Heart right ventricle (tissue), 16 donors: ENCODE measurements around the gene CD48. TPM values are rescaled to one million over a fixed set of nuclear protein-coding genes. Genes with fewer than 3 reads are reported as not detected.
"Not testable (repeated sequence)": the region's sequence is repeated elsewhere in the genome, so short reads cannot be mapped to it uniquely, and the experiment has no call there.

Source experiments
- ATAC-seq, 8 donors: fragments of 200-7000 bp; cut with Tn5 transposase; one replicate each; pipeline ENCODE4 v1.9.1; 2020; ENCODE audit warnings: mild to moderate bottlenecking in 8 of 8, moderate library complexity in 8 of 8, moderate number of reproducible peaks in 1 of 8
- DNase-seq, 2 donors: peaks; one replicate each; pipeline ENCODE4 v3.0.0-alpha.2; 2020
- H3K27ac ChIP-seq, 10 donors: fragments of 200-600 bp; sonication (generic) in 2 of 10; one replicate each; pipeline versions ENCODE4 v1.5.0 to v1.8.0; 2020 to 2022; ENCODE audit warnings: mild to moderate bottlenecking in 3 of 10
- H3K27me3 ChIP-seq, 7 donors: fragments of 200-600 bp; one replicate each; pipeline ENCODE4 v1.8.0; 2021 to 2022; ENCODE audit warnings: mild to moderate bottlenecking in 2 of 7
- H3K36me3 ChIP-seq, 9 donors: fragments of 200-600 bp; sonication (generic) in 1 of 9; one replicate each; pipeline versions ENCODE4 v1.5.0 to v1.8.0; 2020 to 2022; ENCODE audit warnings: mild to moderate bottlenecking in 2 of 9
- H3K4me1 ChIP-seq, 9 donors: fragments of 200-600 bp; sonication (generic) in 1 of 9; one replicate each; pipeline versions ENCODE4 v1.5.0 to v1.8.0; 2020 to 2022; ENCODE audit warnings: mild to moderate bottlenecking in 4 of 9
- H3K4me3 ChIP-seq, 10 donors: fragments of 200-600 bp; sonication (generic) in 2 of 10; one replicate each; pipeline versions ENCODE4 v1.5.0 to v1.8.0; 2020 to 2022; ENCODE audit warnings: mild to moderate bottlenecking in 7 of 10, moderate library complexity in 2 of 10
- H3K9me3 ChIP-seq, 11 donors: fragments of 200-600 bp in 10 of 11; sonication (generic) in 2 of 11; one replicate each; pipeline versions ENCODE4 v1.5.0 to v1.8.0; 2013 to 2022; ENCODE audit warnings: mild to moderate bottlenecking in 2 of 11, control low read depth in 1 of 11, moderate library complexity in 1 of 11
- CTCF ChIP-seq, 9 donors: fragments of 200-600 bp; sonication (generic) in 2 of 9; IDR thresholded peaks; one replicate each; pipeline versions ENCODE4 v1.5.0 to v1.8.0; 2021 to 2022; ENCODE audit warnings: antibody characterized with exemption in 9 of 9, mild to moderate bottlenecking in 5 of 9, moderate library complexity in 1 of 9
- WGBS, 2 donors: extraction: QIAGEN DNeasy Blood & Tissue Kit; methylation state at CpG; one replicate each; pipeline ENCODE4 v1.1.7; 2013; ENCODE audit warnings: inconsistent platforms in 1 of 2; 5-methylcytosine and 5-hydroxymethylcytosine counted together
- intact Hi-C, 10 donors: fragments of 100-400 bp; cut with DNase I; formaldehyde crosslinking; loops; one replicate each; pipeline versions ENCODE4 v1.11.1 to v1.14.2; 2022
- polyA plus RNA-seq, 2 donors: library from polyadenylated mRNA; stranded (reverse); fragments of 200-250 nt; gene quantifications; one replicate each; pipeline ENCODE4 v1.2.3, GENCODE V29; 2013
- total RNA-seq, 10 donors: library from RNA; stranded (reverse); fragmentation: NEBNext Ultra II Directional in 3 of 10; extraction: Animal tissue kit (Norgen Biotek cat#: 25700) in 3 of 10; gene quantifications; one replicate each; pipeline versions ENCODE4 v1.2.1 to v1.2.4, GENCODE V29; 2021 to 2023
- donor health status: Arrhythmogenic right ventricular cardiomyopathy.
- donor health status: ischemic (EF 13 %, LVEDD 7.1; RV severe dilation, severe dysfunction).
- donor health status: healthy with polysubstance abuse.
- donor health status: DM: no; HTN: yes; CAD: no.
- donor health status: DM: no; HTN: no; CAD: no.
- donor health status: ischemic (EF 25% LVEDD 6.9; RV normal size, moderate dysfunction).
- donor health status: ischemic (EF 25% LVEDD 5.7; RV mildly dilated, moderate dysfunction).
- donor health status: healthy.
- donor health status: DM: yes; HTN: yes; CAD: no.
- donor health status: Ischemic cardiomyopathy.
- donor health status: ischemic (EF 35%, LVEDD 5.7; RV mildly dilated, moderate dysfunction).
- donor health status: nonischemic (EF 11% LVEDD 7.7; RV severe dilation, severe dysfunction).
- donor health status: DM: yes; HTN: yes; CAD: no.
- donor health status: PGD.
- donor health status: ischemic (EF 29% LVEDD 5.4; RV normal size, mild dysfunction).
- donor health status: nonischemic (EF 23%, LVEDD 6.1; RV moderate dilation, normal function).

CD48 gene
- total and polyA plus RNA-seq, 12 donors, result 0.40 to 20.9 (median 0.96) TPM

DNA sequence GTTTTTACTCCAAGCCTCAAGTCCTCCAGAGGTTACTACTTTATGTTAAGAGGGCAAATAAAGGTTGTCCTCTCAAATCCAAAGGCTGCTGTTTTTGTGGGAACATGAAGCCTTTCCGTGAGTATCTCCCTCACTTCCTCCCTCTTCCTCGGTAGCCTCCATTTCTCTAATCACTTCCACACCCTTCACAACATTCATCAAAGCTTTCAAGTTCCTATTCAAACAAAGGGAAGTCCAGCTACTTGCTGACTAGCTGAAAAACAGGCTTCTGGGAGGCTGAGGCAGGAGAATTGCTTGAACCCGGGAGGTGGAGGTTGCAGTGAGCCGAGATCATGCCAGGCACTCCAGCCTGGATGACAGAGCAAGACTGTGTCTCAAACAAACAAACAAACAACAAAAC is 6.6 kb upstream of the CD48 start:
- H3K4me3 ChIP-seq, result no peak overlapping the region
- intact Hi-C loops, result no loop called here
- H3K9me3 ChIP-seq, result no peaks in the 10 kb centered on the region
- no peaks in the 10 kb centered on the region for H3K36me3 ChIP-seq
- H3K27me3 ChIP-seq, result peaks cover 0 to 9% (median 0%) of the 10 kb centered on the region in 7 donors
- WGBS, 2 donors, result 70 to 75% methylated on average over 4 of the region's 4 CpGs
- H3K27ac ChIP-seq, result no peak overlapping the region
- no peak for ATAC-seq
- no peak for TF ChIP-seq CTCF (IDR thresholded peaks at IDR 0.05)
- H3K4me1 ChIP-seq, result peaks cover 0 to 39% (median 0%) of the 10 kb centered on the region in 9 donors
- no peak for DNase-seq

DNA sequence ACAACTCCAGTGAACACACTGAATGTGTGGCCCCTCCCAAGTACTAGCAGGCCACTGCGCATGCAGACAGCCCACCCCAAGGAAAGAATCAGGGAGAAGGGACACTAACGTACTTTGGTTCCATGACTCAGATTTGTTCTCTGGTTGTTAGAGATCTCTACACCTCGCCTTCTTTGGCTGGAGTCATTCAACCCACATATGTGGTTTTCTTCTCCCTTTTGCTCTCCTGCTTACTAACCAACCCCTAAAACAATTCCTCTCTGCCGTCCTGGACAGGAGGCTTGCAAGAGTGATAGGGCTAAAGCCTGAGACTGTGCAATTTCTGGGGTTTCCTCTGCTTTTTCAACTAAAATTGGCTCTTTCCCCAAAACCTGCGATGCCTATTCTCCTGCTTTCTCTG is 5.7 kb upstream of the CD48 start:
- Histone ChIP-seq H3K27ac (no peak overlapping the region), H3K36me3 (no peaks in the 10 kb centered on the region), H3K4me3 (no peak overlapping the region), H3K9me3 (no peaks in the 10 kb centered on the region), H3K4me1 (peaks cover 0 to 43% (median 0%) of the 10 kb centered on the region in 9 donors), H3K27me3 (peaks cover 0 to 12% (median 0%) of the 10 kb centered on the region in 7 donors)
- intact Hi-C loops, result no loop called here
- ATAC-seq, result no peak
- no peak for DNase-seq
- TF ChIP-seq CTCF (IDR thresholded peaks at IDR 0.05), result no peak
- WGBS, 2 donors, result 82 to 84% methylated on average over 5 of the region's 5 CpGs

DNA sequence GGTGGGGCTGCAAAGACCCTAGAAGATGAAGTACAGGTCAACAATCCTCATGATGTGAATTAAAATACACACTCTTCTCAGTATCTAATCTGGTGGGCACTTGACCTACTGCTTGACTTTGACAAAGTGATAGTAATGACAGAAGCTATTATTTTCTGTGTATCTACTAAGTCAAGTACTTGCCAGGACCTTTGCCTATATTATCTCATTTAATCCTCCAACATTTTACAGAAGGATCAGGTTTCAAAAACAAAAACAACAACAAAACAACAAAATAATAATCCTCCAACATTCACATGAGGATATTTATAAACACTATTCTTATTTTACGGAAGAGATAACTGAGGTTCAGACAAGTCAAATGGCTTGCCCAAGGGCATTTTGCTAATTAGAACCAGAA is 4.4 kb upstream of the CD48 start:
- no peak overlapping the region for H3K27ac ChIP-seq
- WGBS, 2 donors, result 92 to 96% methylated on average over 1 of the region's 1 CpG
- TF ChIP-seq CTCF (IDR thresholded peaks at IDR 0.05), result no peak
- DNase-seq (no peak), ATAC-seq (no peak)
- no peaks in the 10 kb centered on the region for H3K9me3 ChIP-seq
- peaks cover 0 to 47% (median 0%) of the 10 kb centered on the region in 9 donors for H3K4me1 ChIP-seq
- H3K36me3 ChIP-seq, result no peaks in the 10 kb centered on the region
- H3K27me3 ChIP-seq, result peaks cover 0 to 19% (median 0%) of the 10 kb centered on the region in 7 donors
- intact Hi-C loops, result no loop called here
- no peak overlapping the region for H3K4me3 ChIP-seq

DNA sequence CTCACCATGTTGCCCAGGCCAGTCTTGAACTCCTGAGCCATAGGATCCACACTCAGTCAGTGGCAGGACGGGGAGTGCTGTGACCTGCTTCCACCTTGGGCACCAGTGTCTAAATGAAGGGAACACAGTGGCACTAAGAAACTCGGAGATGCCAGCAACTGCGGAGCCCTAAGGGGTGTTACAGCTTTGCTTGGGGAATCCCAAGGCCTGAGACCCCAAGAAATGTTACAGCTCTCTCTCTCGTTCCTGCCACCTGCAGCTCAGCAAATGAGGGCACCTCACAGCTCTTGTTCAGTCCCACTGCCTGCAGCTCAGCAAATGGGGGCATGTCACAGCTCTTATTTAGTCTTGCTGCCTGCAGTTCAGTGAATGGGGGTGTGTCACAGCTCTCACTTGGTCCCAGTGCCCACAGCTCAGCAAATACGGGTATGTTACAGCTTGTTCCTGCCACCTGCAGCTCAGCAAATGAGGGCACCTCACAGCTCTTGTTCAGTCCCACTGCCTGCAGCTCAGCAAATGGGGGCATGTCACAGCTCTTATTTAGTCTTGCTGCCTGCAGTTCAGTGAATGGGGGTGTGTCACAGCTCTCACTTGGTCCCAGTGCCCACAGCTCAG is 2.5 kb upstream of the CD48 start:
- H3K4me3 ChIP-seq, H3K9me3 ChIP-seq, H3K27ac ChIP-seq, H3K36me3 ChIP-seq, ATAC-seq, intact Hi-C loops, DNase-seq: not testable (repeated sequence)
- peaks cover 0 to 22% (median 0%) of the 10 kb centered on the region in 7 donors for H3K27me3 ChIP-seq
- WGBS, 2 donors, result 75 to 86% methylated on average over 5 of the region's 5 CpGs
- peaks cover 0 to 39% (median 0%) of the 10 kb centered on the region in 9 donors for H3K4me1 ChIP-seq

- Histone ChIP-seq H3K4me1 (peaks cover 0 to 42% (median 0%) of the 10 kb centered on the region in 9 donors), H3K27ac (peak overlapping the region in 1 of 10 donors; percentile 90), H3K27me3 (peaks cover 0 to 22% (median 0%) of the 10 kb centered on the region in 7 donors), H3K4me3 (no peak overlapping the region), H3K9me3 (no peaks in the 10 kb centered on the region), H3K36me3 (no peaks in the 10 kb centered on the region)
- WGBS, 2 donors, result 24 to 29% methylated on average over 1 of the region's 1 CpG
- ATAC-seq (no peak), DNase-seq (no peak)
- TF ChIP-seq CTCF (IDR thresholded peaks at IDR 0.05), result no peak
- intact Hi-C loops, result no loop called here
Observed at GRCh38 chr1:160713161-160713560, 1.5 kb upstream of the CD48 start.

DNA sequence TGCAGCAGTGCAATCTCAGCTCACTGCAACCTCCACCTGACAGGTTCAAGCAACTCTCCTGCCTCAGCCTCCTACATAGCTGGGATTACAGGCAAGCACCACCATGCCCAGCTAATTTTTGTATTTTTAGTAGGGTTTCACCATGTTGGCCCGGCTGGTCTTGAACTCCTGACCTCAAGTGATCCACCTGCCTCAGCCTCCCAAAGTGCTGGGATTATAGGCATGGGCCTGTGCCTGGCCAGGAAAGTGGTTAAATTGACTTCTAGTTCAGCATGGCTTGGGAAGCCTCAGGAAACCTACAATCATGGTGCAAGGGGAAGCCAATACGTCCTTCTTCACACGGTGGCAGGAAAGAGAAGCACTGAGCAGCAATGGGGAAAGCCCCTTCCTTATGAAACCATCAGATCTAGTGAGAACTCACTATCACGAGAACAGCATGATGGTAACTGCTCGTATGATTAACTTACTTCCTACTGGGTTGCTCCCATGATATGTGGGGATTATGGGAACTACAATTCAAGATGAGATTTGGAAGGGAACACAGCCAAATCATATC is 981 bp upstream of the CD48 start:
- Histone ChIP-seq H3K4me1 (peaks cover 0 to 41% (median 0%) of the 10 kb centered on the region in 9 donors), H3K27ac (peak overlapping the region in 2 of 10 donors; percentile 27 to 90), H3K4me3 (peak overlapping the region in 1 of 10 donors; percentile 68), H3K27me3 (peaks cover 0 to 22% (median 0%) of the 10 kb centered on the region in 7 donors)
- H3K9me3 ChIP-seq, DNase-seq, intact Hi-C loops, H3K36me3 ChIP-seq: not testable (repeated sequence)
- WGBS, 2 donors, result 61 to 65% methylated on average over 5 of the region's 5 CpGs
- ATAC-seq, result peak in 4 of 8 donors; percentile 32 to 59 (median 40)
